Measurements from ENCODE around the gene SNORC.

SNORC gene

GRCh38 chr2:232869138-232870017, 686 bp upstream of the SNORC start:
- DNase-seq (ENCODE audit: low spot score), result no peak

- no peak for DNase-seq (ENCODE audit: low spot score)
These were observed 805 bp downstream of the SNORC start for GRCh38 chr2:232870766-232871371.

GRCh38 chr2:232871418-232871834, 1.4 kb downstream of the SNORC start:
- no peak for DNase-seq (ENCODE audit: low spot score)

DNA sequence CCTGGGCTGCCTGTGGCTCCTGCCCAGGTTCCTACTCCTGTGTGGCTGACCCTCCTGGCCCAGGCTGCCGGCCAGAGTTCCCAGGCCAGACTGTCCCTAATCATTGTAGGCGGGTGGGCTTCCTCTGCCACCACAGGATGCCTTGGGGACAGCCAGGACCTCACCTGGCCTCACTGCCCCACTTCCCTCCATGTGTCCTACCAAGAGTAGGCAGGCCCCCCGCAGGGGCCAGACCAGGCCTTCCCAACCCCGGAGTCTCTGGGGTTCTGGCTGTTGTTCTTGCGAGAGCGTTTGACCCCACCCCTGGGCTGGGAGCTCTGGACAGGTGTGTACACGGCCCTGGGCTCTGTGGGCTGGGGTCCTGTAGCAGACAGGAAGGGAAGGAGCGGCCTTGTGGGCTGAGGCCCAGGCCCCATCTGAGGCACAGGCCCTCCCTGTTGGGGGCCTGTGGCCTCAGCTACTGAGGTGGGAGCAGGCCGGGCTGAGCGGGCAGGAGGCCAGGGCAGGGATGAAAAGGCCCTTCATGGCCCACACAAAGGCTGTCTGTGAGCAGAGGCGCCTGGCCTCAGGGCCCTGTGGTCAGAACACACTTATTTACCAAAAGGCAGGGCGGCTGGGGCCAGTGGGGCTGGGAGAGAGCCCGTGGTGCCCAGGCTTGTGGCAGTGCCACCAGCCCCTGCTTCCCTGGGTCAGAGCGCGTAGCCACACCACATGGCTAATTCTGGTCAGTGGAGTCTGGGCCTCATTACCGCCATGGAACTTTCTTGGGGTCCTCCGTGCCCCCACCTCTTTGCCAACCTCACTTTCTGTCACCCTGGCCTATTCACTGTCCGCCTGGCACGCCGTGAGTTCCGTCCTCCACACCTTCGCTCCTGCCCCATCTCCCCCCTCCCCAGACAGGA, 2.0 kb downstream of the SNORC start:
- DNase-seq (ENCODE audit: low spot score), result peak; percentile 95

- peak; percentile 67 for DNase-seq (ENCODE audit: low spot score)
These were observed 2.8 kb downstream of the SNORC start for GRCh38 chr2:232872826-232873225.

DNA sequence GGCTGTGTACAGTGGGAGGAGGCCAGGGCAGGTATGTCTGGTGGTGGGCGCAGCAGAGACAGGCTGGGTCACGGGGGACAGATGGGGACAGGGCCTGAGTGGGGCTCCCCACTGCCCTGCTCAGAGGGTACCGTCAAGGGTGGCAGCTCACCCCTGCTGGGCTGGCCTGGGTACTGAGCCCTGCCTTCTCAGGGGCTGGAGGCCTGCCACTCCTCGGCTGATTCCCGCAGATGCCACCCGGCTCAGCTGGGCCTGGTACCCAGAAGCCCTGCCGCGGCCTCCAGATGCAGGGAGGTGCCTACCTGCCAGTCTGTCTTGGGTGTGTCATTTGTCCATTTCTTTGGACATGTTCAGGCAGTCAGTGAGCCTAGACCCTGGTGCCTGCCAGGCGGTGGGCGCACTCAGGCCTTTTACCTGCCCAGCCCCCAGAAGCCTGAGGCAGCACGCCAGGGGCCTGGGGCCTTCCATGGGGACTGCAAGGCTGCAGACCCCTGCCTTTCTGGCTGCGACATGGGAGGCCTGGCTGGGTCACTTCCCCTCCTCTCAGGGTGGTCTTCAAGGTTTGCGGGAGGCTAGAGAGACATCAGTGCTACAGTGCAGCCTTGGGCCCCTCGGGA, 3.3 kb downstream of the SNORC start:
- DNase-seq (ENCODE audit: low spot score), result no peak

DNA sequence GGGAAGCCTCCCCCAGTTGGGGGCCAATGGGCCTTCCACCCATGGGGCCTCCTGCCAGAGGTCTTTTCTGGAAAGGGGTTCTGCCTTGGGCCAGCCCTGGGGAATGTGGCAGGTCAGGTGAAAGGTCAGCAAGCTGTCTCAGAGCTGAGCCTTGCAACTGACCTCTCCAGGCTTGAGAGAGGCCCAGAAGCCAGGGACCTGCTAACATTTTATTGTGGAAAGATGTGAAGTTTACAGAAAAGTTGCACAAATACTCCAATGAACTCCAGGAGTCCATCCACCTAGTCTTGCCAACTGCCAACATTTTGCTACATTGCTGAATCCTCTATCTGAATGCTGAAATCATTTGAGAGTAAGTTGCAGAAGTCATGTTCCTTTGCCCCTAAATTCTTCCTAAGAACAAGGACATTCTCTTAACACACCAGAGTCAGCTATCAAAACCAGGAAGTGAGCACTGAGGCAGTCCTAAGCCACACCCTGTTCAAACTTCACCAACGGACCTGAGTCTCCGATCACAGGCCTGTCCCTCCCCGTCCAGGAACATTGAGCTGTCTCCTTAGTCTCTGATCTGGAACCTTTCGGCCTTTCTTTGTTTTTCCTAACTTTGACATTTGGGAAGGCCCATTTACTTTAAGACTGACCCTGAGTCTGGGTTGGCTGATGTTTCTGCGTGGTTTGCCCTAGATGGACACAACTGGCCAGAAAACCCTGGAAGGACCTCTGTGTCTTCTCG, 4.0 kb downstream of the SNORC start:
- DNase-seq (ENCODE audit: low spot score), result no peak

- no peak for DNase-seq (ENCODE audit: low spot score)
These were observed 4.7 kb downstream of the SNORC start for GRCh38 chr2:232874677-232875223.

GRCh38 chr2:232875256-232876121, 5.4 kb downstream of the SNORC start:
- no peak for DNase-seq (ENCODE audit: low spot score)

DNA sequence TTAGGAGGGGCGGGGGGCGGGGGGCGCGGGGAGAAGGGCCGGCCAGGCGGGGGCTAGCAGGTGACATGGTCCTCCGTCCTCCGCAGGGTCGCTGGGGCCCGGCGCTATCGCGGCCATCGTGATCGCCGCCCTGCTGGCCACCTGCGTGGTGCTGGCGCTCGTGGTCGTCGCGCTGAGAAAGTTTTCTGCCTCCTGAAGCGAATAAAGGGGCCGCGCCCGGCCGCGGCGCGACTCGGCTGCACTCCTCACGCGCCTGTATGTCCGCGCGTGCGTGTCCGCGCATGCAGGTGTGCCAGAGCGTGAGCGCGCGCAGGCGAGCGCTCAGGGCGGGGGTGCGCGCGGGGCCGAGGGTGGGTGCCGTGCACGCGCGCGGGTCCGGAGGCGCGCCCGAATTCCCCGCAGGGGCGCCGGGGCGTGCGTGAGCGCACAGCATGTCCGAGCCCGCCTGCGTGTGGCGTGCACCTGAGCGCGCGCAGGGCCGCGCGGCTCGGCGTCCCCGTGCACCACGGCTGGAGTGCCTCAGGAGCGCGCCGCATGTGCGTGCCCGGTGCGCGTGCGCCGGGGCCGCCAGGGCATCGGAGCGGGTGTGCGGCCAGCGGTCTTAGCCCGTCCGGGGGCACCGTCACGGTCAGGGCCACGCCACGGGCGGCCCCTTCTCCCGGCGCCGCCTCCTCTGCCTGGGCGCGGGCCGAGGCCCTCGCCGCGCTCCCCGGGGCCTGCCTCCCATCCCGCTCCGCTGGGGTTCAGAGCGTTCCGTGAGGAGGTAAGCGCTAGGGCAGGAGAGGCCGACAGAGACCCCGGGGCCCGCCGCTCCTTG, 6.3 kb downstream of the SNORC start:
- DNase-seq (ENCODE audit: low spot score), result peak; percentile 65

- no peak for DNase-seq (ENCODE audit: low spot score)
These were observed 6.9 kb downstream of the SNORC start for GRCh38 chr2:232876978-232877441.

DNA sequence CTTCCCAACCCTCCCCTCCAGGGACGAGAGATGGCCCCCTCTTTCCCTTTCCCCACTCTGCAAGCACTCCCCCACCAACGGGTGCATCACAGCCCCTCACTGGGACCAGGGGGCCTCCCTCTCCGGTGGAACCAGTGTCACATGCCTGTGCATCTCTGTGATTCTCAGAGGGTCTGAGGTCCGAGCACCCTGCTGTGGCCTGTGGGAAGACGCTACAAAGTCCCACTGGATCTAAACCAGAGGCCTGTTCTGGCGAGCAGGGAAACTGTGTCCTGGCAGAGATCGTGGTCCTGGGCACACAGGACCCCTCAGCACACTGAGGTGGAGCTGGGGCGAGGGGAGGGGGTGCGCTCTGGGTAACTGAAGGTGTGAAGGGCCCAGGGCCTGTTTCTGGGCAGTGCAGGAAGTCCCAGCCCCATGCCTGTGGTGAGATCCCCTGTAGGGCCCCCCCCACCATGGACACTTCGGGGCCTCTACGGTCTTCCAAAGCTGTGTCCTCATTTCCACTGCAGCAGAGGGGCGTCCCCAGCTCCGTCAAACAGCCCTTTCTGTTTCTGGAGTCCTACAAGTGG, 8.0 kb downstream of the SNORC start:
- no peak for DNase-seq (ENCODE audit: low spot score)

- DNase-seq (ENCODE audit: low spot score), result no peak
These were observed 9.0 kb downstream of the SNORC start for GRCh38 chr2:232878855-232879617.

DNA sequence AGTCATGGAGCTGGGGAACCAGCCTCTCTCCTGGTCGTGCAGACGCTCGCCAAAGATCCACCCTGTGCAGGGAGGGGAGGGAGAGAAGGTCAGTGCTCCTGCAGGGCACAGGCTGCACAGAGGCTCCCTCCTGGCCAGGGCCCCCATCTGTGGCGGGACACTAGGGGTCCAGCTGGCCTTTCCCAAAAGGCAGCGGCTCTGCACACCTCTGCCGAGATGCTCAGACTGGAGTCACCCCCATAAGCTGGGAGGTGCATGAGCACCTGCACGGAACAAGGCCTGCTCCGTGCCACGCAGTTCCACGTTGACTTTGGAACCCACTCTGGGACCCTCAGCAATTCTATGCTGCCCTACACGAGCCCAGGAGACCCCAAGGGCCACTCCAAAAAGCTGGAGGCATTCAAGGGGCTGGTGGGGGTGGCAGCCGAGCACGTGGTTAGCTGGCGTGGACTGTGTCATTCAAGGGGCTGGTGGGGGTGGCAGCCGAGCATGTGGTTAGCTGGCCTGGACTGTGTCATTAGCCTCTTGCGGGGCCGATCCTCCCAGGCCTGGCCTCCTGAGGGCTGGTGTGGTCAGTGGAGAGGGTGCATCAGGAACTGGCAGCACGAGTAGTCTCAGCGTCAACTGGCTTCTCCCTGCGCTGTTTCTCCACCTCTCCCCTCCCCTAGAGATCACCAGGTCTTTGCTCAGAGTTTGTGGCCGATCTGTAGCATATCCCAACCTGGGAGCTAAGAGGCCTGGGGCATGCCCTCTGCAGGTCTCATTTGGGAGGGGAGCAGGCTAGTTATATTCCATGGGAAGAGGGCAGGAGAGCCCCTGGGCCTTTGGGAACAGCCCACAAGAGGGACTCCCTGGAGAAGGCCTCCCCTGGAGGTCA, 9.8 kb downstream of the SNORC start:
- DNase-seq (ENCODE audit: low spot score), result no peak

DNA sequence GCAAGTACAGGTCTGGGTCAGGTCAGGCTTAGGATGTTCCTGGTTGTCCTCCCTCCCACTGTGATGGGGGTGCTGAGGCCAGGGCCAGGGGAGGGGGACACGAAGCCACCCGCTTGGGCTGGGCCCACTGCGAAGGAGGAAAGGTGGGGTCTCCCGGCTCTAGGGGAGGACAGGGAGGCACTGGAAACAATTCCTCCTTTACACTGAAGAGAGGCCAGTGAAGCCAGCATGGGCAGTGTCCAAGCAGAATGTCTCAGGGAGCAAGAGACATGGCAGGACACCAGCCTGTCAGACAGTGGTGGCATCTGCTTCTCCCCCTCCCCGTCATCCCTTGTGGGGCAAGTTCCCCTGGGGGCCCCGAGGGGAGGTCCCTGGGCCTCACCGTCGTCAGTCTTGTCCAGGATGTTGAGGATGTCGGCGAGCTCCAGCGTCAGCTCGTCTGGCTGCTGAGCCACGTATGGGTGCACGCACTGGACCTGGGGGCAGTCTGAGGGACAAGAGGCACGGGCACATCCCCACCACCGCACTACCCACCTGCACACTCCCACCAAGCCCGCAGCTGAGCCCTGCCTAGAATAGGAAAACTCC, 10.8 kb downstream of the SNORC start:
- no peak for DNase-seq (ENCODE audit: low spot score)

GRCh38 chr2:232882085-232882484, 12.0 kb downstream of the SNORC start:
- no peak for DNase-seq (ENCODE audit: low spot score)
